Brain pericyte (primary cell): ENCODE results near the gene EIPR1.
"Not testable (repeated sequence)": the region's sequence is repeated elsewhere in the genome, so short reads cannot be mapped to it uniquely, and the experiment has no call there.

ENCODE experiments used
- DNase-seq: peaks from one replicate; pipeline ENCODE4 v3.0.0-alpha.2; 2012; ENCODE audit warnings: low read depth, low spot score

The EIPR1 gene

GRCh38 chr2:3289526-3289925 is 88.1 kb downstream of the EIPR1 start:
- no peak for DNase-seq

- no peak for DNase-seq
These were observed 88.5 kb downstream of the EIPR1 start for GRCh38 chr2:3289171-3289515.

- no peak for DNase-seq
These were observed 89.0 kb downstream of the EIPR1 start for GRCh38 chr2:3288470-3289170.

GRCh38 chr2:3287896-3288295 is 89.7 kb downstream of the EIPR1 start:
- no peak for DNase-seq

- not testable (repeated sequence) for DNase-seq
These were observed 91.0 kb downstream of the EIPR1 start for GRCh38 chr2:3286646-3287036.

- DNase-seq = no peak
These were observed 91.5 kb downstream of the EIPR1 start for GRCh38 chr2:3285901-3286645.

GRCh38 chr2:3284657-3285630 is 92.7 kb downstream of the EIPR1 start:
- no peak for DNase-seq

GRCh38 chr2:3283876-3284656 is 93.6 kb downstream of the EIPR1 start:
- DNase-seq = not testable (repeated sequence)

GRCh38 chr2:3283206-3283605 is 94.4 kb downstream of the EIPR1 start:
- DNase-seq = no peak

GRCh38 chr2:3282056-3282998 is 95.3 kb downstream of the EIPR1 start:
- DNase-seq = no peak

GRCh38 chr2:3280683-3281520 is 96.7 kb downstream of the EIPR1 start:
- DNase-seq = no peak

GRCh38 chr2:3280197-3280596 is 97.4 kb downstream of the EIPR1 start:
- no peak for DNase-seq

GRCh38 chr2:3279236-3279960 is 98.2 kb downstream of the EIPR1 start:
- DNase-seq = no peak

- DNase-seq = no peak
These were observed 98.9 kb downstream of the EIPR1 start for GRCh38 chr2:3278521-3279218.

GRCh38 chr2:3277748-3278520 is 99.7 kb downstream of the EIPR1 start:
- DNase-seq = no peak

GRCh38 chr2:3277050-3277747 is 100.4 kb downstream of the EIPR1 start:
- no peak for DNase-seq

- no peak for DNase-seq
These were observed 104.9 kb downstream of the EIPR1 start for GRCh38 chr2:3272761-3273160.
